Smooth muscle cell (in vitro differentiated cells): Measurements from ENCODE around the gene RNF225. TPM values are rescaled to one million over a fixed set of nuclear protein-coding genes. Genes with fewer than 3 reads are reported as not detected.
A peak's percentile ranks its signal among the peaks of the same experiment; 100 is the strongest.

Experiments
- DNase-seq: peaks from one replicate; lab custom pipeline; 2025; ENCODE audit not compliant: unreplicated experiment; lab: John Stamatoyannopoulos, UW
- H2AFZ ChIP-seq: fragments of 200-600 bp; sonication (generic); 2 replicates; pipeline ENCODE4 v1.6.0; 2016; ENCODE audit warnings: antibody characterized with exemption, low read depth, mild to moderate bottlenecking
- H3F3A ChIP-seq: fragments of 200-600 bp; sonication (generic); 2 replicates; pipeline ENCODE4 v1.6.0; 2017; ENCODE audit warnings: antibody characterized with exemption, low read depth
- H3K27ac ChIP-seq: fragments of 200-600 bp; sonication (generic); 2 replicates; pipeline ENCODE4 v1.5.1; 2016; ENCODE audit warnings: low read depth, mild to moderate bottlenecking
- H3K27me3 ChIP-seq: fragments of 200-600 bp; sonication (generic); 2 replicates; pipeline ENCODE4 v1.6.1; 2016; ENCODE audit warnings: low read depth, mild to moderate bottlenecking
- H3K36me3 ChIP-seq: fragments of 200-600 bp; sonication (generic); 2 replicates; pipeline ENCODE4 v1.5.1; 2016; ENCODE audit warnings: low read depth
- H3K4me1 ChIP-seq: fragments of 200-600 bp; sonication (generic); 2 replicates; pipeline ENCODE4 v1.5.1; 2016; ENCODE audit warnings: low read depth
- H3K4me2 ChIP-seq: fragments of 200-600 bp; sonication (generic); 2 replicates; pipeline ENCODE4 v1.6.0; 2016; ENCODE audit warnings: mild to moderate bottlenecking
- H3K4me3 ChIP-seq: fragments of 200-600 bp; sonication (generic); 2 replicates; pipeline ENCODE4 v1.5.1; 2016; ENCODE audit warnings: mild to moderate bottlenecking
- H3K79me2 ChIP-seq: fragments of 200-600 bp; sonication (generic); 2 replicates; pipeline ENCODE4 v1.6.0; 2016; ENCODE audit warnings: low read depth, mild to moderate bottlenecking
- H3K9ac ChIP-seq: fragments of 200-600 bp; sonication (generic); 2 replicates; pipeline ENCODE4 v1.6.0; 2016; ENCODE audit warnings: low read depth
- H3K9me3 ChIP-seq: fragments of 200-600 bp; sonication (generic); replicated peaks from 2 replicates; pipeline ENCODE4 v1.5.1; 2016; ENCODE audit warnings: low read depth
- H4K20me1 ChIP-seq: fragments of 200-600 bp; sonication (generic); 2 replicates; pipeline ENCODE4 v1.6.0; 2016; ENCODE audit warnings: low read depth
- WGBS: methylation state at CpG from one replicate; pipeline ENCODE4 v1.1.7; 2016; ENCODE audit warnings: low lambda C conversion rate; 5-methylcytosine and 5-hydroxymethylcytosine counted together
- polyA plus RNA-seq: library from polyadenylated mRNA; unstranded; fragments of >200 nt; fragmentation: Nextera tagmentation; extraction: Ambion mirVana; gene quantifications from 2 replicates; pipeline ENCODE4 v1.2.1, GENCODE V29; 2016
- total RNA-seq: library from RNA; depleted of rRNA; stranded (reverse); fragments of >200 nt; gene quantifications from 2 replicates; pipeline ENCODE4 v1.2.3, GENCODE V29; 2014
- TF ChIP-seq, protein P1 (sequence below): fragments of 200-600 bp; sonication (generic); IDR thresholded peaks from 2 replicates; pipeline ENCODE4 v1.5.1; 2017; ENCODE audit warnings: borderline replicate concordance, mild to moderate bottlenecking, antibody characterized with exemption; ENCODE audit not compliant: insufficient read depth, poor library complexity, severe bottlenecking

RNF225 gene
- total and polyA plus RNA-seq, 2 experiments from 2014 or later: 0.96 TPM; not detected in 1

DNA sequence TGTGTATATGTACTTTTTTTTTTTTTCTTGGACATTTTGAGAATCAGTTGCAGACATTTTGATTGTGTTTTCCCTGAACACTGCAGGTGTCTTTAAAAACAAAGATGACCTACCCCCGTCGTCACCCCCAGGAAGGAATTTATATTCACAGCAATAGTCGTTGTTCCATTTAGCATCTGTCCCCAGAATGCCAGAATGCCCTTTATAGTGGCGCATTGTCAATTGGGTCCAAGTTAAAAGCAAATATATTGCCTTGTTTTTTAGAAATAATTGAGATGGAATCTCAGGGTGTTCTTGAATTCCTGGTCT is 1.8 kb upstream of the RNF225 start:
- H2AFZ ChIP-seq: no peak overlapping the region
- TF ChIP-seq, protein P1, sequence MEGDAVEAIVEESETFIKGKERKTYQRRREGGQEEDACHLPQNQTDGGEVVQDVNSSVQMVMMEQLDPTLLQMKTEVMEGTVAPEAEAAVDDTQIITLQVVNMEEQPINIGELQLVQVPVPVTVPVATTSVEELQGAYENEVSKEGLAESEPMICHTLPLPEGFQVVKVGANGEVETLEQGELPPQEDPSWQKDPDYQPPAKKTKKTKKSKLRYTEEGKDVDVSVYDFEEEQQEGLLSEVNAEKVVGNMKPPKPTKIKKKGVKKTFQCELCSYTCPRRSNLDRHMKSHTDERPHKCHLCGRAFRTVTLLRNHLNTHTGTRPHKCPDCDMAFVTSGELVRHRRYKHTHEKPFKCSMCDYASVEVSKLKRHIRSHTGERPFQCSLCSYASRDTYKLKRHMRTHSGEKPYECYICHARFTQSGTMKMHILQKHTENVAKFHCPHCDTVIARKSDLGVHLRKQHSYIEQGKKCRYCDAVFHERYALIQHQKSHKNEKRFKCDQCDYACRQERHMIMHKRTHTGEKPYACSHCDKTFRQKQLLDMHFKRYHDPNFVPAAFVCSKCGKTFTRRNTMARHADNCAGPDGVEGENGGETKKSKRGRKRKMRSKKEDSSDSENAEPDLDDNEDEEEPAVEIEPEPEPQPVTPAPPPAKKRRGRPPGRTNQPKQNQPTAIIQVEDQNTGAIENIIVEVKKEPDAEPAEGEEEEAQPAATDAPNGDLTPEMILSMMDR: no peak
- H3K27me3 ChIP-seq: no peaks in the 10 kb centered on the region
- H3K79me2 ChIP-seq: peaks cover 32% of the 10 kb centered on the region
- H3K9ac ChIP-seq: no peak overlapping the region
- WGBS: 95% methylated on average over 4 of the region's 4 CpGs
- peaks cover 63% of the 10 kb centered on the region for H4K20me1 ChIP-seq
- no peak for DNase-seq
- no peak overlapping the region for H3K4me2 ChIP-seq
- no peak overlapping the region for H3K27ac ChIP-seq
- H3F3A ChIP-seq: peaks cover 4% of the 10 kb centered on the region
- H3K36me3 ChIP-seq: no peaks in the 10 kb centered on the region
- no peaks in the 10 kb centered on the region for H3K9me3 ChIP-seq
- H3K4me3 ChIP-seq: no peak overlapping the region
- no peaks in the 10 kb centered on the region for H3K4me1 ChIP-seq

DNA sequence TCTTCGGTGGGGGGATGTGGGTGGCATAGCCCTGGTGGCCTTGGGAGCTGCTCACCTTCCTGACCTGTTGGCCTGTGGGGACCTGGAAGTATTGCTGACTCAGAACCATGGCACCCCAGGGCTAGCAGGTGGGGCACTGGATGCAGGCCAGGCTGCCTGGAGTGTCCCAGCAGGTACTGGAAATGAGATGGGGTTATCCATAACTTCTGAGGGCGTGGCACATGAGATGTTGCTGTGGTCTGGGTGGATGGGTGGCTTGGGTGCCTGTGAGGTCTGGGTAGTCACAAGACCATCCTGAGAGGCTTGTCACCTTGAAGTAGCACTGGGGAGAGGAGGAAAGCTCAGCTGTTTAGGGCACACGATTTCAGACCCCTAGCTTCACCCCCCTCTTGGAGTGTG is 636 bp upstream of the RNF225 start:
- 92% methylated on average over 3 of the region's 3 CpGs for WGBS

DNA sequence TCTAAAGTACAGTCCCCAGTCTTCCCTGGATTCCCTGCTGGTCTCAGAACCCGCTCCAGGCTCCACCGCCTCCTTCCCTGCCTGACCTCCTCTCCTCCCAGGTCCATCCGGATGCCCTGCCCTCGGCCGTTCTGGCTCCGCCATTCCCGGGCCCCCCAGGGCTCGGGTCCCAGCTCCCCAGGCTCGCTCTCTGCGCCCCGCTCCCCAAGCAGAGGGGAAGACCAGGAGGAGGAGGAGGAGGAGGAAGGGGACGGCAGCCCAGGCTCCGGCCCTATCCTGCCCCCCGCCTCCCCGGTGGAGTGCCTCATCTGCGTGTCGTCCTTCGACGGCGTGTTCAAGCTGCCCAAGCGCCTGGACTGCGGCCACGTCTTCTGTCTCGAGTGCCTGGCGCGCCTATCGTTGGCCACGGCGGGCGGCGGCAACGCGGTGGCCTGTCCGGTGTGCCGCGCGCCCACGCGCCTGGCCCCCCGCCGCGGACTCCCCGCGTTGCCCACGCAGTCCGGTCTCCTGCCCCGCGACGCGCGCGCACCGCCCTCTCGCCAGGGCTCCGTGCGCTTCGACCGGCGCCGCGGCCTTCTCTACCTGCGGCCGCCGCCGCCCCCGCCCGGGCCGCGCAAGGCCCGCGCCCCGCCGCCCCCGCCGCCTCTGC is 647 bp downstream of the RNF225 start:
- WGBS: 9% methylated on average over 28 of the region's 75 CpGs
- H3F3A ChIP-seq: peaks cover 4% of the 10 kb centered on the region
- H3K4me3 ChIP-seq: peak overlapping the region; percentile 44
- no peaks in the 10 kb centered on the region for H3K36me3 ChIP-seq
- no peak overlapping the region for H2AFZ ChIP-seq
- H3K9me3 ChIP-seq: no peaks in the 10 kb centered on the region
- no peak for DNase-seq
- TF ChIP-seq, protein P1: no peak
- H3K27me3 ChIP-seq: no peaks in the 10 kb centered on the region
- peak overlapping the region; percentile 87 for H3K4me2 ChIP-seq
- peak overlapping the region; percentile 43 for H3K9ac ChIP-seq
- H4K20me1 ChIP-seq: peaks cover 39% of the 10 kb centered on the region
- peaks cover 8% of the 10 kb centered on the region for H3K79me2 ChIP-seq
- no peak overlapping the region for H3K27ac ChIP-seq
- peaks cover 7% of the 10 kb centered on the region for H3K4me1 ChIP-seq

More for the DNA sequence above, 636 bp upstream of the RNF225 start:
- Histone ChIP-seq H3K4me1 (no peaks in the 10 kb centered on the region), H3F3A (peaks cover 4% of the 10 kb centered on the region), H3K4me3 (no peak overlapping the region), H3K27me3 (no peaks in the 10 kb centered on the region), H3K9me3 (no peaks in the 10 kb centered on the region), H3K27ac (no peak overlapping the region), H3K79me2 (peaks cover 20% of the 10 kb centered on the region), H2AFZ (no peak overlapping the region), H3K36me3 (no peaks in the 10 kb centered on the region), H3K9ac (no peak overlapping the region), H4K20me1 (peaks cover 52% of the 10 kb centered on the region), H3K4me2 (no peak overlapping the region)
- DNase-seq: no peak
- TF ChIP-seq, protein P1: no peak

DNA sequence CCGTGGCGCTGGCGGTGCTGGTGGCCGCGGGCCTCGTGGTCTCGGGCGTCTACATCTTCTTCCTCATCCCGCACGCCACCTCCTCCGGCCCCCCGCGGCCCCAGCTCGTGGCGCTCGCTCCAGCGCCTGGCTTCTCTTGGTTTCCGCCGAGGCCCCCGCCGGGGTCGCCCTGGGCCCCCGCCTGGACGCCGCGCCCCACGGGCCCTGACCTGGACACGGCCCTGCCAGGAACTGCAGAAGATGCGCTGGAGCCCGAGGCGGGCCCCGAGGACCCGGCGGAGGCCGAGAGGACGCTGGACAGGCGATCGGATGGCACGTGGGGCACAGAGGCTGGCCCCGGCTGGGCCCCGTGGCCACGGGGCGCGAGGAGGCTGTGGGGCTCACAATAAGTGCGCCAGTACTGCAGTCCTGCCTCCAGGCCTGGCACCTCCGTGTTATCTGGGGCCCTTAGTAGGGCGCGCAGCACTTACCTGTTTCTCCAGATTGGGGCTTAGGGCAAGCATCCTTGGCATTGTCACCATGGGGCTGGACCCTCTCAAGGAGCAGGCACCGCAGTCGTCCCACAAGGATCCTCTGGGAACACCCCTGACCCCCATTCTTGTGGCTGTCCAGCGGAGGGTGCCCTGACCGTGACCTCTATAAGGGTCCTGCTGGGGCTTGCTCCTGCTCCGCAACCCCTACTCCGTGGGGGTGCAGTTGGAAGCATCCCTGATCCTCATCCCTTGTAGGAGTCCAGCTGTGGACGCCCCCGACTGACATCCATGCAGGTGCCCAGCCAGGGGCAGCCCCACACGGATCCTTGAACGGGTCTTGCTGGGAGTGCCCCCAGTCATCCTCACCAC is 1.5 kb downstream of the RNF225 start:
- Histone ChIP-seq H3F3A (peaks cover 4% of the 10 kb centered on the region), H3K4me3 (no peak overlapping the region), H3K27ac (no peak overlapping the region), H3K9me3 (no peaks in the 10 kb centered on the region), H3K27me3 (no peaks in the 10 kb centered on the region), H3K79me2 (peaks cover 1% of the 10 kb centered on the region), H3K4me1 (peaks cover 8% of the 10 kb centered on the region), H3K36me3 (no peaks in the 10 kb centered on the region), H3K9ac (no peak overlapping the region), H4K20me1 (peaks cover 31% of the 10 kb centered on the region), H3K4me2 (peak overlapping the region; percentile 48), H2AFZ (no peak overlapping the region)
- no peak for DNase-seq
- 74% methylated on average over 42 of the region's 58 CpGs for WGBS
- TF ChIP-seq, protein P1: no peak
